T follicular helper cell (primary cell): ENCODE data around the gene ATP13A3.

Source experiments
- DNase-seq: peaks from one replicate; pipeline ENCODE4 v3.0.0-alpha.2; 2020; ENCODE audit warnings: low read depth

The ATP13A3 gene

GRCh38 chr3:194439881-194440550 lies 46.8 kb downstream of the ATP13A3 start:
- no peak for DNase-seq

GRCh38 chr3:194434503-194434902 lies 52.3 kb downstream of the ATP13A3 start:
- no peak for DNase-seq

- no peak for DNase-seq
Observed at GRCh38 chr3:194431554-194431953, 55.2 kb downstream of the ATP13A3 start.

- no peak for DNase-seq
Observed at GRCh38 chr3:194425399-194425798, 61.4 kb downstream of the ATP13A3 start.

- no peak for DNase-seq
Observed at GRCh38 chr3:194424953-194425352, 61.8 kb downstream of the ATP13A3 start.

- no peak for DNase-seq
Observed at GRCh38 chr3:194424373-194424772, 62.4 kb downstream of the ATP13A3 start.

- DNase-seq = no peak
Observed at GRCh38 chr3:194423317-194423716, 63.5 kb downstream of the ATP13A3 start.

- no peak for DNase-seq
Observed at GRCh38 chr3:194422188-194422587, 64.6 kb downstream of the ATP13A3 start.

GRCh38 chr3:194418671-194419070 lies 68.1 kb downstream of the ATP13A3 start:
- DNase-seq = no peak

- DNase-seq = no peak
Observed at GRCh38 chr3:194407423-194407822, 79.4 kb downstream of the ATP13A3 start.

GRCh38 chr3:194405766-194406165 lies 81.0 kb downstream of the ATP13A3 start:
- DNase-seq = no peak

- peak; percentile 14 for DNase-seq
Observed at GRCh38 chr3:194404365-194405140, 82.2 kb downstream of the ATP13A3 start.

GRCh38 chr3:194401868-194402329 lies 84.9 kb downstream of the ATP13A3 start:
- no peak for DNase-seq

GRCh38 chr3:194401346-194401745 lies 85.5 kb downstream of the ATP13A3 start:
- no peak for DNase-seq

- DNase-seq = no peak
Observed at GRCh38 chr3:194399874-194400411, 86.9 kb downstream of the ATP13A3 start.

GRCh38 chr3:194399166-194399565 lies 87.6 kb downstream of the ATP13A3 start, which contains the start of gene GP5:
TSS of gene GP5 (minus strand) at chr3:194399266. CDS start at chr3:194398282, 984 bp downstream.
- no peak for DNase-seq

- DNase-seq = no peak
Observed at GRCh38 chr3:194397757-194398312, 89.0 kb downstream of the ATP13A3 start.

GRCh38 chr3:194396859-194397756 lies 89.7 kb downstream of the ATP13A3 start:
- DNase-seq = peak; percentile 15

- DNase-seq = no peak
Observed at GRCh38 chr3:194396539-194396858, 90.3 kb downstream of the ATP13A3 start.

- DNase-seq = peak; percentile 35
Observed at GRCh38 chr3:194395778-194396538, 90.8 kb downstream of the ATP13A3 start.

GRCh38 chr3:194395212-194395611 lies 91.6 kb downstream of the ATP13A3 start:
- no peak for DNase-seq
